ENCODE measurements around the gene CYTH1.

CYTH1 gene

GRCh38 chr17:78669256-78669974, 112.7 kb downstream of the CYTH1 start:
- DNase-seq = no peak

GRCh38 chr17:78668847-78669246, 113.2 kb downstream of the CYTH1 start:
- DNase-seq = no peak

- DNase-seq = no peak
Measured at GRCh38 chr17:78667741-78668640, 114.1 kb downstream of the CYTH1 start.

GRCh38 chr17:78667091-78667490, 115.0 kb downstream of the CYTH1 start:
- no peak for DNase-seq

- DNase-seq = no peak
Measured at GRCh38 chr17:78665952-78666920, 115.8 kb downstream of the CYTH1 start.

- no peak for DNase-seq
Measured at GRCh38 chr17:78665387-78665951, 116.6 kb downstream of the CYTH1 start.

GRCh38 chr17:78664476-78665386, 117.3 kb downstream of the CYTH1 start:
- no peak for DNase-seq

GRCh38 chr17:78661093-78661770, 120.8 kb downstream of the CYTH1 start:
- no peak for DNase-seq

- DNase-seq = no peak
Measured at GRCh38 chr17:78659546-78659945, 122.5 kb downstream of the CYTH1 start.

GRCh38 chr17:78658281-78658785, 123.7 kb downstream of the CYTH1 start:
- DNase-seq = no peak

- DNase-seq = no peak
Measured at GRCh38 chr17:78655251-78655940, 126.7 kb downstream of the CYTH1 start.

GRCh38 chr17:78654325-78654724, 127.7 kb downstream of the CYTH1 start:
- no peak for DNase-seq

- DNase-seq = no peak
Measured at GRCh38 chr17:78653382-78653781, 128.7 kb downstream of the CYTH1 start.

GRCh38 chr17:78652913-78653312, 129.2 kb downstream of the CYTH1 start:
- DNase-seq = no peak

GRCh38 chr17:78652024-78652423, 130.0 kb downstream of the CYTH1 start:
- no peak for DNase-seq

GRCh38 chr17:78651554-78651953, 130.5 kb downstream of the CYTH1 start:
- no peak for DNase-seq

- DNase-seq = no peak
Measured at GRCh38 chr17:78650093-78650715, 131.9 kb downstream of the CYTH1 start.

- DNase-seq = no peak
Measured at GRCh38 chr17:78648293-78648692, 133.8 kb downstream of the CYTH1 start.

- DNase-seq = no peak
Measured at GRCh38 chr17:78647032-78647431, 135.0 kb downstream of the CYTH1 start.
